NCI-H1092 (cell line): Measurements from ENCODE around the gene ARFGEF3.
A peak's percentile ranks its signal among the peaks of the same experiment; 100 is the strongest.

ENCODE experiments used
- DNase-seq: peaks from one replicate; lab custom pipeline; 2025; lab: John Stamatoyannopoulos, UW

The ARFGEF3 gene

DNA sequence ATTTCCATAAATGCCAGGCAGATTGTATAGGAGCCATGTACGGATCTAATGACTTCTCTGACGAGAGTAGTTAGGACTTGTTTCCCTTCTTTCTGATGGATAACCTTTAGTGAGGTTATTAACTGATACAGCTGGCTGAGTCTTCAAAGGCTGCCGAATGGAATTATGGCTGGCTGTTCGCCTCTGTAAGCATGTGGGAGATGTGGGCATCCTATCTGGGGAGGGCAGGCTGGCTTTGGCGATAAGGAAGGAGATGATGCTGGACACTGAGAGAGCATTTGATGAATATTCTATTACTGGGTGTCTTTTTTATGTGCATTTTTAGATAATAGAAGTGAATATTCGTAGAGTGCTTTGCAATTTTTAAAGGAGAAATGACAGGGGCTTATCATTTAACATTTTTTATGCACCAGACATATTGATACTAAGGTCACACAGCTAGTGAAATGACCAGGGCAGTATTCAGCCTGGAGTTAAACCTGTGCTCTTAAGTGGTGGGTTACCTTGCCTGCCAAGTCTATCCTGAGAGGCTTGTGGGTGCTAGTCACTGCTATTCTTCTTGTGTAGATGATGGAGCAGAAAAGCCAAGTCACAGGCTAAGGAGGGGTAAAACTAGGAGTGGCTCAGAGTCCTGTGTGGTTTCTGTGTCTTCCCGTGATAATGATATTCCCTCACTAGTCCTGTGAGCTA lies 53.5 kb downstream of the ARFGEF3 start:
- no peak for DNase-seq

DNA sequence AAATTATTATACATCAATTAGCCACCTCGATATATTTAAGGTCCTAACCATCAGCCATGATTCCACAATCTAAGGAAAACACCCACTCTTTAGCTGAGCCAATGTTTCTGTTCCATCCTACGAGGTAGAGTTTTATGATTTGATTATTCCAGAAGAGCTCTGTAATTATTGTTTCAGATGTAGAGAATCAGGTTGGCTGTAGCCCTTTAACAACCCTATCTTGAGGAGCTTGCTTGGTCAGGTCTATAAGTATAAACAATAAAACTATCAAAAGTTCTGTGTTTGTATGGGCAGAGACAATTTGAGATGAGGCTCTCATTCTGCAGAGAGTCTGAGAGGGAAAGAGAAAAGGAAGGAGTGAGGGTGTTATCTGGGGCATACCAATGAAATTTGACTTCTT lies 56.7 kb downstream of the ARFGEF3 start, which contains the start of gene PBOV1:
Gene PBOV1 (minus strand): TSS at position 43 of the 400 bp plus-strand sequence. CDS start 96 bp downstream, outside the sequence.
- no peak for DNase-seq

- DNase-seq = no peak
These were observed 57.7 kb downstream of the ARFGEF3 start for GRCh38 chr6:138219398-138219797.

GRCh38 chr6:138219901-138220300 lies 58.2 kb downstream of the ARFGEF3 start:
- DNase-seq = no peak

DNA sequence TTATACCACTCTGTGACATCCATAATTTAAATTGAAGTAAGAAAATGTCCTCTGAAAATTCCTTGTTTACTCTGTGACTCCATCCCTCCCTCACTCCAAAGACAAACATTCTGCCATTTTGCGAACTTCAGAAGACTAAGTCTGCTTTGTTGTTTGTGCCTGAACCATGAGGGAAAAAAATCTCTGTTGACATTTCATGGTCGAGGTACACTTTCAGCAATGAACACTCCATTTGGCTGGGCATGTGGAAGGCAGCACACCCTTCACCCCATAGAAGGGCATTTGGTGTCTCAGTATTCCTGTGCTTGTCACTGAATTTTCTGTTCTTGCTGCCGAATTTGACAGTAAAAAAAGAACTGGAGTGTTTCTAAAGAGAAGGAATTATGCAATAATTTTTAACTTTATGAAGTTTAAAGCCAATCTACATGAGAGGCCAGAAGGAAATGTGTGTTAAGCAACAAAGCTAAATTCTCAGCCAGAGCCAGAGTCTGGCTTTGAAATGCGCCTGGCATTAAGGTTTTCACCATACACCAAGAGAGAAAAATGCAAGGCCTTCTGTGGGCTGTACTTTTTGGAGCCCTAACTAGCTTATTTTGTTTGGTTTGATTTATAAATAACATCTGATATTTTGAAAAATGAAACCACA lies 61.3 kb downstream of the ARFGEF3 start:
- no peak for DNase-seq

DNA sequence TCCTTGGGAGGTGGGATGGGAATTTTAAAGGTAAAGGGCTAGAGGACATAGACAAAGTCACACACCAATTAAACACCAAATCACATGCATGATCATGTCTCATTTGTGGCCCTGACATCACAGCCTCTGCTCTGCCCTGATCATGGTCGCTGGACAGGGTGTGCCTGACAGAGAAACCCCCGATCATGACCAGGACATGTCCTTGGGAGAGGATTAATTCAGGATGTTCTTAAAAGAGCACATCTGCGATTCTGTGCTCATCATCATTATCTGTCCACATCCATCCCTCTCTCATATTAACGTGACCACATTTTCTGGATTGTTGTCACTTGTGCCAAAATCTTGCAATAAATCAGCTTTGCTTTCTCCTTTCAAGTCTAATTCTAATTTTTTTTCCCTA lies 64.2 kb downstream of the ARFGEF3 start:
- no peak for DNase-seq

GRCh38 chr6:138226700-138227315 lies 65.1 kb downstream of the ARFGEF3 start:
- no peak for DNase-seq

GRCh38 chr6:138227316-138227781 lies 65.6 kb downstream of the ARFGEF3 start:
- no peak for DNase-seq

GRCh38 chr6:138229072-138229471 lies 67.3 kb downstream of the ARFGEF3 start:
- DNase-seq = no peak

DNA sequence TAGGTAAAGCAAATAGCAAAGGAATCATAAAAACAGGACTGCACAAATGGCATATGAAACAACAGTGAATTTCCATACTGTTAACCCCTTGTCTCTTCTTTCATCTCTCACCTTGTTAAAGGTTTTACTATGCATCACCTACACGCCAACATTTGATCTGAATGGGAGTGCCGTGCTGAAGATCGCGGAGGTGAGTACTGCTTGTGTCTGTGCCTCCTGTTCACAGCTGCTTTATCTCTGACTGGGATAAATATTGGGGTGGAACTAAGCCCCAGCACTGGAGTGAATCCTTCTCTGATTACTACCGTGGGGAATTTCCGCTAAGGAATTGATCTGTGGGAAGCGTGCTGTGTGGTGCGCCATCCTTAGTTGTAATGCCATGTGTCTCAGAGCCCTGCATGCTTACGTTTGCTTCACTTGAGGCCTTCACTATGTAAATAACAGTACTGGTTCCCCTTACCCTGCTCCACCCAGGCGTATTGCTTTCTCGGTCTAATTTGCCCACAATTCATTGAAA lies 68.0 kb downstream of the ARFGEF3 start:
- DNase-seq = no peak

DNA sequence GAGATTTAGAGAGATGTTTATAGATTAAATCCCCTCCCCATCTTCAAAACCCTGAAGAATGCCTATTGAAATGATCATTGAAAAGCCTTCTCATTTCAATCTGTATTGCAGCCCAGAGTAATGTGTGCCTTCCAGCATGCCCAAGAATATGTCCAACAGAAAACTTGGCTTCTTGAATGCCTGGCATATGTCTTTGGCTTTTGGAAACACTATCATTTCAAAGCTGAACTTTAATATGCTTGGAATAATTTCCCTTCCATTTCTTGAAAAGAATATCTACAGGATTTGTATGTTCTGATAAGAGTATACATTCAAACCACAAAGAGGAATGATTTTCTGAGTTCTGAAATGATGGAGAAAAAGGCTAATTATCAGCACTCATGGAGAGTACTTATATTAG lies 68.5 kb downstream of the ARFGEF3 start:
- no peak for DNase-seq

GRCh38 chr6:138230759-138231380 lies 69.1 kb downstream of the ARFGEF3 start:
- no peak for DNase-seq

DNA sequence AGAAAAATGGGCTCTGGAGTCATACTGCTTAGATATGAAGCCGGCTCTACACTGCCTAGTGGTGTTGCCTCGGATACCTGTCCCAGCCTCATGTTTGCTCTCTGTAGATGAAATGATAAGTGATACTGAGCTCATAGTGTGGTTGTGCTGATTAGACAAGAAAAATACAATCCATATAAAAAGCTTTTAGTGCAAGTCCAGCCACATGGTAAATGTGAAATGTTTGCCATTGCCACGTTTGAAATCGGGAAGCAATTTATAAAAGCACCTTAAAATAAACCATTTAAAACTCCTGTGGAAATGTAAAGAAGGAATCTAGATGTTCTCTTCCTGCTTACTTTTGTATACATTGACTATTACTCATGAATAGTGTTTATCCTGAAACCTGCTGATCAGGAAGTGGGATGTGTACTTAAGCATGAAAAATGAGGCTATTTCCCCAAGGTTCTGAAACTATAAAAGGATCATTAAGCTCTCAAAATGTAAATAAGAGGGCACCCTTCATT lies 69.7 kb downstream of the ARFGEF3 start:
- DNase-seq = peak; percentile 35

DNA sequence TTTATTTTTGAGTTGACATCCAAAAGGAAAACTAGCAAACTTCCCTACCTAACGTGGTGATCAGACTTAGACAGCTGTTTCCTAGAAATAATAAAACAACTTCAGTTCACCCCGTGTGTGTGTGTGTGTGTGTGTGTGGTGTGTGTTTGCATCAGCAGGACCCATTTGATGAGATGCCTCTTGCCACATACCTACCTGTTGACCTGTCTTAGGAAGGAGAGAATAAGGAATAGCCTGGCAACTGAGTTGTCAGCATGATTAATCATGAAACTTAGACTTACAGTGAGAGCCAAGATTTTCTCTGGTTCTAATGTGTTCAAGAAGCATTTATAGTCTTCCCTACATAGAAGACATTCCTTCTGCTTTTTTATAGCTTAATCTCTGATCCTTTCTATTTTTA lies 72.6 kb downstream of the ARFGEF3 start:
- no peak for DNase-seq

DNA sequence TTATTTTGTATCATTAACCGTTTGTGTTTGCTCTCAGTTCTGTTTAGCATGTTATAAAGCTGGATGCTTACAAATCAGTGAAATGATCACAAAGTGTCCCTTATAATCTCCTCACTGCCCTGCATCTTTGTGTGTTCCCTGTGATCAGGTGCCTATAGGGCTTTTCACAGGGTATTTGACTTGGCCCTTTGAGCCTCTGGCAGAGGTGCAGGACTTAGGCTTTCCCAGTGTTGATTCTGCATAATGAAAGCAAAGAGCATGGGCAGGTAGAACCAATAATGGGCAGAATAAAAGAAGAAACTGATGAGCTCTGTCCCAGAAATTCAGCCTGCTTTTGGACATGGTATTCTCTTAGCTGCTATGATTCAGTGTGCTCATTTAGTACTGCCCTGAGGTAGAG lies 73.5 kb downstream of the ARFGEF3 start:
- no peak for DNase-seq

DNA sequence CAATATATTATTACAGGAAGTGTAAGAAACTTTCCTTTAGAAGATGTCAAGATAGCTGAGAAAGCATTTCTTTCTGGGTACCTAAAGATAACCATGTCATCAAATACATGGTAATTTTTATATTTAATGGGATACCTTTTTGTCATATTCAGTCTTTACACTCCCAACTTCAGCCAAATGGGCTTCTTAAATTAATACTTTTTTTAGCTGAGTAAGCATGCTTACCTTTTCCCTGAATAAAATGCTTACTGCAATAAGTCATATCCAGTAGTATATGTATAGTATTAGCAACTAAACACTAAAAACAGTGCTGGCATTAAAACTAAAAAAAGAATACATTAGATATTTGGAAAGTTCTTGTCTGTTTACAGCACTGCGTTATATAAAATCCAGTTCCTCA lies 74.0 kb downstream of the ARFGEF3 start:
- no peak for DNase-seq

- DNase-seq = no peak
These were observed 75.7 kb downstream of the ARFGEF3 start for GRCh38 chr6:138237463-138237862.

GRCh38 chr6:138238368-138238767 lies 76.6 kb downstream of the ARFGEF3 start:
- DNase-seq = no peak

DNA sequence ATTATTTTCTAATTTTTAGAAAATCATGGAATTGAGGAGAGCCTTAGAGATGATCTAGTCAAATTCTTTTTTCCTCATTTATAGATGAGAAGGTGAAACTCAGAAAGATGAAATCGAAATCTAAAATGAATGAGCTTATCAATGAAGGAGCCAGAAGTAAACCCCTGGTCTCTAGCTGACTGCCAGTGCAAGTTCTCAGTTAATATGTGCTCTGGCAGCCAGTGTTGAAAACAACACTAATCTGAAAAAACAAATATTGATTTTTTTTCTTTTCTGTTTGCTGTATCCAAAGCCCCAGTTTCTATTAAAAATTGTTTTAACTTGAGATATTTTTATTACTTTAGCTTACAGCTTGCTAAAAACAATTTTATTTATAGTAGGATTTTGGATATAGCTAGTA lies 78.0 kb downstream of the ARFGEF3 start:
- DNase-seq = no peak

DNA sequence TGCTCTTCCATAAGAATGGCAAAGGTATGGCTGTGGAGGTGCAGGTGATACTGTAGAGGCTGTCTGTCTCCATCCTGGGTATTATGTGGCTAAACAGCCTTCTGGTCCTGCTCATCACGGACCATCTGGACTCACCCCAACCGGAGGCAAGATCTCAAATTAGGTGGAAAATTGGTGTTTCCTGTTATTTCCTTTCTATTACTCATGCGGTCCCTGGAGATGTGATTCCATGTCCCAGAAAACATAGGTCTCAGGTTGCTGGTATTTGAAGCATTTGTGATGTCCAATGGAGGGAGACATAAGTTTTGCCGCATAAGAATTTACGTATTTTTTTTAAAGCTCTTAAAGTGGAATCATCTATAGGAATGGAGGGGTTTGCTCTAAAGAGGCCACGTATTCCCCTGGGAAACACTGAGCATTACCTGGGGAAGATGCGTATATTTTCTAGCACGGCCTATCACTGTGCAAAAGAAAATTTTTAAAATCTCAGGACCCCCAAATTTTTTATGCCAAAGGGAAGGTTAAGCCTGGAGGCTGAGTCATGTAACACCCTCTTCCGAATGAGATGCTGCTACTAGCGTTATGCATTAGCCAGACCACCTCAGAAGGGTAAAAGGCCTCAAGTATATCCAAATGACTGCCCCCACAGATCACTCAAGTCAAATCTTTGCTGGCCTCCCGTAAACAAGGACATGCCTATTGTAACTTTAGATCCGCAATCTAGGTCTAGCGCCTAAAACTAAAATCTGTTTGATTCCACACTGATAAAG lies 78.9 kb downstream of the ARFGEF3 start:
- DNase-seq = no peak

- no peak for DNase-seq
These were observed 79.6 kb downstream of the ARFGEF3 start for GRCh38 chr6:138241381-138241780.

GRCh38 chr6:138241934-138242333 lies 80.2 kb downstream of the ARFGEF3 start:
- no peak for DNase-seq
